HG03060 (cell line): ENCODE measurements around the gene LEPROT.
"Not testable (repeated sequence)": the region's sequence is repeated elsewhere in the genome, so short reads cannot be mapped to it uniquely, and the experiment has no call there.

Experiments used
- ATAC-seq: cut with Tn5 transposase; IDR thresholded peaks from one replicate; pipeline ENCODE4 v1.9.1; 2021; ENCODE audit warnings: low read depth, moderate number of reproducible peaks; ENCODE audit not compliant: unreplicated experiment

LEPROT gene

DNA sequence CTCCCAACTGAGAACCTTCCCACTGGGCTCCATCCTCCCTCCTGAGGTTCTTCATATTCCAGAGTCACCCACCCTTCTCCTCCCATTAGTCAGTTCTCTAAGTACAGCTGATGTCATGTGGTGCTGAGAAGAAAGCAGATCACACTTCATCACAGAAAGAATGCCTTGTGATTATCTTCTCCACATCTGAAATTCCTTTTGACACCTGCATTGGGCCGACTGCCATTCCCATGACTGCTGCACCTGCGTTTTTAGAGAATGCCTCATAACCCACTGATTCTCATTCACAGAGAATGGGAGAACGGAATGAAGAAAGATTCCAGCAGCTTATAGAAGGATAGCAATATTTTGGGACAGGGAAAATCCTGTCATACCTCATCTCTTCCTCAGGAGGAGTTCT is 14.3 kb downstream of the LEPROT start:
- ATAC-seq, result no peak

DNA sequence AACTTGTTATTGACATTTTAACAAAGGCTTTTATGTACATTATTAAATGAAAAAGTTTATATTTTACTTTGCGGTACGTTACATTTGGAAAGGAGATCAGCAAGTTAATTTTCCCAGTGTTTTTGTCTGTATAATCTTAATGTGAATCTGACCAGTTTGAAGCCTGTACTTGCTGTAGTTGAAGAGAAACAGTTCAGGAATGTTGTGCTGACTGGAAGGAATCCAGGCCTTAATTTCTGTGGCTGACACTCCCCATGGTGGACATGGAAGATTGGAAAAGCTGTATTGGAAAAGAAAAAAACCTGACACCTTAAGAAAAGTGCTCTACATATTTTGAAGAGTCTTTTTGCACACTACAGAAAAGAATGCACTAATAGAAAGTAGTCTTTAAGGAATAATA is 15.5 kb downstream of the LEPROT start:
- no peak for ATAC-seq

DNA sequence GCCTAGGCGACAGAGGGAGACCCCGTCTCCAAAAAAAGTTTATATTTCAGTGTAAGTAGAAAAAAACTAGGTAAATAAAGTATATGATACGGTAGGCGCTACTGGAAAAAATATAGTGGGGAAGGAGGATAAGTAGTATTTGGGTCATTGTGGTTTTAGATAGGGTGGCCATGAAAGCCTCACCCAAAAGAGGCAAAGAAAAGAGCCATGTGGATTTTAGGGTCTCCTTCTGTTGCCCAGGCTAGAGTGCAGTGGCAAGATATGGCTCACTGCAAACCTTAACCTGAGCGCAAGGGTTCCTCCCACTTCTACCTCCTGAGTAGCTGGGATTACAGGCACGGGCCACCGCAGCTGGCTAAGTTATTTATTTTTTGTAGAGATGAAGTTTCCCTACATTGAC is 17.1 kb downstream of the LEPROT start:
- no peak for ATAC-seq

DNA sequence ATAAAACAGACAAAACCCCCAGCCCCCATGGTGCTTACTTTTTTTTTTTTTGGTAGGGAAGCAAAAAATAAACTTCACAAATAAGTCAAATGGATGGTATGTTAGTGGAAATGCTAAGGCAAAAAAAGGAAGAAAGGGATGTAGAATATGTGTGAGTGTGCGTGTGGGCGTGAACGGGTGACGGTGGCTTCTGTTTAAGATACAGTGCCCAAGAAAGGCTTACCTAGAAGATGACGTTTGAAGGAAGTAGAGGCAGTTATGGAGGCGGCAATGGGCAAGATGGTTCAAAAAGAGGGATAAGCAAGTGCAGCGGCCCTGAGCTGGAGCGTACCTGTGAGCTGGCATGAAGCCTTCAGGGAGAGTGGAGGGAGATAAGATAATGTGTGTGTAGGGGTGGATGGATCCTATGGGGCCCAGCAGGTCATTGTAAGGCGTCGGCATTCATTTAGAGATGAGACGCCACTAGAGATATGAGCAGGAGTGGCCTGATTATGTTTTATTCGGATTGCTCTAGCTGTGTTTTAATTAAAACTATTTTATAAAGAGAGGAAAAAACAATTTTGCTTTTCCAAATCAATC is 19.9 kb downstream of the LEPROT start:
- ATAC-seq, result no peak

DNA sequence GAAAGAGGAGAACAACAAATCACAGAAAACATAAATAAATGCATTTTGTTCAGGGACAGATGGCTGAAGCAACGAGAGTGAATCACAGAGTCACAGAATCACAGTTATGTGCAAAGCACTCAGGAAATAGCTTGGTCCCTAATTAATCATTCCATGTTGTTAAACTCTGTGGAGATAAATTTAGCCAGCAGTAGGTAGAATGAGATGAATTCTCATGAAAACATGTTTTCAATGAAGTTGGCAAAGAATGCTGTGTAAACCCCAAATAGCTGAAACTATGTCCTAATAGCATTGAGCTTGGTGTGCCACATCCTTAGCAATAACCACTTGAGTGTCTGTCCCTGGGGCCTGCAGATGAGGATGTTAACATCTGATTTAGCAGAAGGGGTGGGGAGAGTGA is 20.4 kb downstream of the LEPROT start:
- ATAC-seq, result no peak

DNA sequence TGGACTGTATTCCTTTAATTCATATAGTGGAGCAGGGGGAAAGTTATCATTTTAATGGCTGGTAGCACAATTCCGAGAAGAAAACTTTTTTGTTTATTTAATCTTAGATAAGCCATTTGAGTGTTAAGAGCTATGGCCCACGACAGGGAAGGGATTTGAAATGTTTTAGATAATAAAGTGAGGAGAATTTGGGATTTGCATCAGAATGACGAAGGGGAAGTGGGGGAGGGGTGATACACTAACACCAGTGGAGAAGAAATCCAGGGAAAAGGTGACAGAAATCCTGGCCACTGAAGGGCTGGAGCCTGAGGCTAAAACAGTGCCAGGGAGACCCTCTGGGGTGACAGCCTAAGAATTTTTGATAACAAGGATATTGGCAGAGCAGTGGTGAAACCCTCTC is 21.0 kb downstream of the LEPROT start:
- ATAC-seq, result no peak

DNA sequence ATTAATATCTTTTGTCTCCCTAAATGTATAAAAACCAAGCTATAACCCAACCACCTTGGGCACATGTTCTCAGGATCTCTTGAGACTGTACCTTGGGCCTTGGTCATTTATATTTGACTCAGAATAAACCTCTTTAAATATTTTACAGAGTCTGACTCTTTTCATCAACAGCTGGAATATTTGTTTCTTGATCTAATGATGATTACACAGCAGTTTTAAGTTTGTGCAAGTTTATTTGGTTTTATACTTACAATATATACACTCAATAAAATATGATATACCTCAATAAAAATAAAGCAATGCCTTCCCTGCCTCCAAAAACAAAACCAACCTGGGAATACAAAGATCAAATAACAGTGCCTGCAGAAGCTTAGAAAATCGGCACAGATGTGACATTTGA is 22.0 kb downstream of the LEPROT start:
- ATAC-seq, result no peak

DNA sequence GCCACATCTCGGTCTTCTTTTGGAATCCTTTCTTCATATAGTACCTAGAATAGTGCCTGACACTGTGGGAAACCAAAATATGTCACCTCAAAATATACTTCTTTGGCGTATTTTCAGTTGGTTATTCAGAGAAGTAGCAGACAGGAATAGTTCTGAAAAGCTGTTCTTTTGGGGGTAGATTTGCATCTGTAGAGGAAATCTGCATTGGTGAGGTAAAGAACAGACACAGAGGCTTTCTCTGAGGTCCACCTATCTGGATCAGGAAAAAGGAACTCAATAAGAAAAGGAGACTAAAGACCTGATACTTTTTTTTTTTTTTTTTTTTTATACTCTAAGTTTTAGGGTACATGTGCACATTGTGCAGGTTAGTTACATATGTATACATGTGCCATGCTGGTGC is 23.2 kb downstream of the LEPROT start:
- no peak for ATAC-seq

DNA sequence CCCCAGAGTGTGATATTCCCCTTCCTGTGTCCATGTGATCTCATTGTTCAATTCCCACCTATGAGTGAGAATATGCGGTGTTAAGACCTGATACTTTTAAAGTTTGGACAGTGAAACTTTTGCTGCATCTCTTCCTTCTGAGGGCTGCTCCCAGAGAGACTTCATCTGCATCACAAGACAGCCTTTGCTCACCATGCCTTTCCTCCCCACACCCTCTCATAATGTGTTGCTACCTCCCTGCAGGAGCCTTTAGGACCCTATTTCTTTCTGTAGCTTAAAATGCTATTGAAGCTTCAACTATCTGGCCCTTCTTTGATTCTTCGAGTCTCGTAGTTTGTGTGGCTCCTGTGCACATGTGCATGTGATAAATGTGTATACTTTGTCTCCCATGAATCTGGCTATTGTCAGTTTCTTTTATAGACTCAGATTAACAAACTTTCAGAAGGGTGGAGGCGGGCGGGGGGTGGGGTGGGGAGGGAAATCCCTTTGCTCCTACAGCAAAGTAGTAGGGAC is 23.7 kb downstream of the LEPROT start:
- ATAC-seq, result no peak

DNA sequence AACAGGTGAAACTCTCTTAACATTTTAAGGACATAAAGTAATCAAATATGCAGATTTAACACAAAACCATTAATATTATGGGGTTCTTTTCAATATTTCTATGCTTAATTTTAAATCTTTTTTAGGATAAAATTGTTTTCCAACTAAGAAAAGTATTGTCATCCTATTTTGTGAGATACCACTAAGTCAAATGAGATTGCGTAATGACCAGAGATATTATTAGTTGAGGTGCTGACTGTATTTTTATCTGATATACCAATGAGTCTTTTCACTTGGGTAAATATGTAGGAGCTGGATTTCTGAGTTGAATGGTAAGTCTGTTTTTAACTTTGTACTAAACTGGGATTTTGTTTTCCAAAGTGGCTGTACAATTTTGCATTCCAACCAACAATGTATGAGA is 25.4 kb downstream of the LEPROT start:
- ATAC-seq, result no peak

DNA sequence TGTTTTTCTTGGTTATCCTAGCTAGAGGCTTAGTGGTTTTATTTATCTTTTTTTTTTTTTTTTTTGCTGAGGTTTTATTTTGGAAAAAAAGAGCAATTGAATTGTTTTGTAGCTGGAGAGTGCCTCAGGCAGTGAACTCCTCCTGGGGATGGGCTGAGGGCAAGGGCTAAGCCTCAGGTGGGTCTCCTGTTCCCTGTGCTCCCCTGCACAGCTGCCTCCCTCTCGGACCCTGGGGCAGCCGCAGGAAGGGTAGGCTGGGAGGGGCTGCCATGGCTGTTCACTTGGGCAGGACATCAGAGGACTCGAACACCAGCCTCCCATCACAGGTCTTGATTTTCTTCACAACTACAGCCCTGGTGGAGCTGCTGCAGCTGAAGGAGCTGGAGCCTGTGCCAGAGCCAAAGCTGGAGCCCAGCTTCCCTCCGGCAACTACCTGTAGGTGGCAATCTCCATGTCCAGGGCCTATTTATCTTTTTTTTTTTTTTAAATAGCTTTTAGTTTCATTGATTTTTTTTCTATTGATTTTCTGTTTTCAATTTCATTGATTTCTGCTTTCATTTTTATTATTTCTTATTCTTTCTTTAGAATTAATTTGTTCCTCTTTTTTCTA is 28.9 kb downstream of the LEPROT start:
- no peak for ATAC-seq

DNA sequence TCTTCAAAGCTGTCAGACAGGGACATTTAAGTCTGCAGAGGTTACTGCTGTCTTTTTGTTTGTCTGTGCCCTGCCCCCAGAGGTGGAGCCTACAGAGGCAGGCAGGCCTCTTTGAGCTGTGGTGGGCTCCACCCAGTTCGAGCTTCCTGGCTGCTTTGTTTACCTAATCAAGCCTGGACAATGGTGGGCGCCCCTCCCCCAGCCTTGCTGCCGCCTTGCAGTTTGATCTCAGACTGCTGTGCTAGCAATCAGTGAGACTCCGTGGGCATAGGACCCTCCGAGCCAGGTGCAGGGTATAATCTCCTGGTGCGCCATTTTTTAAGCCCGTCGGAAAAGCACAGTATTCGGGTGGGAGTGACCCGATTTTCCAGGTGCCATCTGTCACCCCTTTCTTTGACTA is 35.2 kb downstream of the LEPROT start:
- ATAC-seq, result not testable (repeated sequence)

DNA sequence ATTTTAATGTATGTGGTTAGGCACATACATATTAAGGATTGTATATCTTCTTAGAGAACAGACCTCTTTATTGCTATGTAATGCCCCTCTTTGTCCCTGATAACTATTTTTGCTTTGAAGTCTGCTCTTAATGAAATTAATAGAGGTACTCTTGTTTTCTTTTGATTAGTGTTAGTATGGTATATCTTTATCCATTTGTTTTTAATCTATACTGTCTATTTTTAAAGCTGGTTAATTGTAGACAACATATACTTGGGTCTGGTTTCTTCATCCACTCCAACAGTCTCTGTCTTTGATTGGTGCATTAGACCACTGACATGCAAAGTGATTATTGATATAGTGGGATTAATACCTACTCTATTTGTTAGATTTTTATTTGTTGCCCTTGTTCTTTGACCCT is 36.0 kb downstream of the LEPROT start:
- ATAC-seq, result no peak

DNA sequence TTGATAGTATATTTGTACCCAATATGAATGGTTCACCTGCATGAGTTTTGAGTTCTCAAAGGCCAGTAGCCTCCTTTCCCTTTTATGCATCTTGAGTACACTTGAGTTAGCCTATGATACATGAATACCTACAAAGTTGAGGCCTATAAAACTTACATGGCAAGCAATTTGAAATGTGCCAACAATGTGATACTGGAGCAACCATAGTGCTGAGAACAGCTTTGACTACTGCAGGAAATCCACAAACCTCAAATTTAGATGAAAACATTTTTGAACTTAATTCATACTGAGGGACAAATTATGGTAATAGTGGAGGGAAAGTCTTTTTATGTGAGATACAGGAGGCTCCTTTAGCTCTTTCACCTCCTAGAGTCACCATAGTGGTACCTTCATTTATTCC is 37.4 kb downstream of the LEPROT start:
- ATAC-seq, result no peak

DNA sequence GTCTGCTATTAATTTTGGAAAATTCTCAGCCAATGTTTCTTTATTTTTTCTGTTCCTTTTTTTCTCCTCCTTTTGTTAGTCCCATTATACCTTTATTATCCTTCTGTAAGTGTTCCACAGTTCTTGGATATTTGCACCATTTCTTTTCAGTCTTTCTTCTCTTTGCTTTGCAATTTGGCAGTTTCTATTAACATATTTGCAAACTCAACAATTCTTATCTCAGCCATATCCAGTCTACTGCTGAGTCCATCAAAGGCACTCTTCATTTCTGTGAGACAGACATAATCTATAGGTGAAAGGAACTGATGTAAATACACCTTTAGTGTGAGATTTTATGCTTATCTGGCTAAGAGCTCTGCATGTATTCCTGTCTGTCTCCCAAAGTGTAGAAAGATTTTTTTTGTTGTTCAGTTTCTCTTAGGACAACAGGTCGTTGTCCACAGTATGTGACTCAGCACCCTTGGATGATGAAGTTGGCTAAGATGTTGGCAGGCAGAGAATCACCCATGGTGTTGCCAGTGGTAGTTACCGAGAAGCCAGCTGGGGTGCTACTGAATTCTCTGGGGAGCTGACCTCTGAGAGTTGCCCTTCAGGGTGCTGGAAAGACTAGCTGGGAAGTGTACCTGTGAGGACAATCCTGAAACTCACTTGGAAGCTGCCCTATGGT is 38.4 kb downstream of the LEPROT start:
- ATAC-seq, result peak; percentile 30

DNA sequence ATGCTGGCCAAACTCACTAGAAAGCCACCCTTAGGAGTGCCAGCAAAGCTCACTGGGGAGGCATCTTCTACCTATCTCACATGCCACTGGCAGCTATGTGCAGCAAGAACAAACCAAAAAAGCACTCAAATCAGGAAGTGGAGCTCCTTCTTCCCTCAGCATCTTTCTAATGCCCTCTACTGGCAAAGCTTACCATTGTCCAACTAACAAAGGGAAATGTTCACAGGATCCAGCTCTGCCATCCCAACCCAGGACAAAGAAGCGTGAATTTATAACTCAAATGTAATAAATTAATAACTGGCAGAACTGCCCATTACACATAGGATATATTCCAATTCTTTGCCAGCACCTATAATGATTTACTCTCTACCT is 38.9 kb downstream of the LEPROT start:
- peak; percentile 85 for ATAC-seq

DNA sequence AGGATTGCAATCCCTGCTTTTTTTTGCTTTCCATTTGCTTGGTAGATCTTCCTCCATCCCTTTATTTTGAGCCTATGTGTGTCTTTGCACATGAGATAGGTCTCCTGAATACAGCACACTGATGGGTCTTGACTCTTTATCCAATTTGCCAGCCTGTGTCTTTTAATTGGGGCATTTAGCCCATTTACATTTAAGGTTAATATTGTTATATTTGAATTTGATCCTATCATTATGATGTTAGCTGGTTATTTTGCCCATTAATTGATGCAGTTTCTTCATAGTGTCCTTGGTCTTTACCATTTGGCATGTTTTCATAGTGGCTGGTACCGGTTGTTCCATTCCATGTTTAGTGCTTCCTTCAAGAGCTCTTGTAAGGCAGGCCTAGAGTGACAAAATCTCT is 45.4 kb downstream of the LEPROT start:
- not testable (repeated sequence) for ATAC-seq

DNA sequence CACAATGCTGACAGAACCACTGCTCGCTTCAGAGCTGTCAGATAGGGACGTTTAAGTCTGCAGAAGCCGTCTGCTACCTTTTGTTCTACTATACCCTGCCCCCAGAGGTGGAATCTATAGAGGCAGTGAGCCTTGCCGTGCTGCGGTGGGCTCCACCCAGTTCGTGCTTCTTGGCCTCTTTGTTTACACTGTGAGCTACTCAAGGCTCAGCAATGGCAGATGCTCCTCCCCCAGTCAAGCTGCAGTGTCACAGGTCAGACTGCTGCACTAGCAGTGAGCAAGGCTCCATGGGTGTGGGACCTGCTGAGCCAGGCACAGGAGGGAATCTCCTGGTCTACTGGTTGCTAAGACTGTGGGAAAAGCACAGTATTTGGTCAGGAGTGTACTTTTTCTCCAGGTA is 47.1 kb downstream of the LEPROT start:
- no peak for ATAC-seq

DNA sequence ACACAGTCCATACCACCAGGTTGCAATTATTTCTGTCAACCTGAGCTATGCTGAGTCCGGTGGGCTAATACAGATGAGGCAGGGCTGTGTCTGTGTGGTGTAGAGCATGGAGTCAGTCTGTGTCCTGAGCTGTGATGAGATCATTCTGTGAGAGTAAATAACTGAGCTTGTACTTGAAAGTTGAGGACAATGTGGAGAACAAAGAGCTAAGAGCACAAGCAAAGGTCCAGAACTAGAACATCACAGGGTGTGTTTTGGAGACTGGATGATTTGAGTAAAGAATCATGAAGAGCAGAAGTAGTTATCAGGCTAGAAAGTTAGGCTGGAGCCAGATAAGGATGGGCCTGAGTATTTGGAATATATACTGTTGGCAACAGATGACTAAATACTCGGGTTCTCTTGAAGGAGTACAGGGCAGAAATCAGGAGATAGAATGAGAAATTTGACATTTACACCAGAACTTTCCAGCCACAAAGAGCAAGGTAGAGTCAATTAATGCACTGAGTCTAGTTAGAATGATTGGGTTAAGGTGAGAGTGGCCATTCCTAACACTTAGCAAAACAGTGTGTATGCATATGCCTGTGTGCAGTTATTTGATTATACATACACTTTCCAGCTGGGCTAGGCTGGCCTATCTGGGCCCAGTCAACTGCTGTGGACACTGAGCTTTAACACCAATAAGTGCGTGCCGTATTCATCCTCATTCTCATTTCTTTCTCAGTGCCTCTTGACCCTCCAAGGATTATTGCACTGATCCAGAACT is 48.8 kb downstream of the LEPROT start:
- ATAC-seq, result no peak

DNA sequence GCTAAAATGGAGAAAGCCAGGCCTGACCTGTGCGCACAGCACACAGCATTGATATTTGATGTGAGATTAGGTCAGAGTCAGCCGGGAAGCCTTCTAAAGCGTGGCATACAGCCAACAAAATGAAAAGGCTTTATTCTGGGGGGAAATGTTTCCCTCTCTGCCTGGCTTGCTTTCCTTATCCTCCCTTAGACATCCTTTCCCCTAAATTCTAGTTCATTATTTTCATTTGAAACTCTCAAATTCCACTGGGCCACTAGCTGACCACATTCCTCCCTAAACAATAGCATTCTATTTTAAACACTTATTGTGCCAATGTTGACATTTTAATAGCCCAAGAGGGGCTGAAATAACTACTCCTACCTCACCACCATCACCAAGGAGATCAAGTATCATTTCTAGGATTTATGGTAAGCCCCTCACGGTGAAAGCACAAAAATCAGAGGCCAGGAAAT is 49.4 kb downstream of the LEPROT start:
- ATAC-seq, result no peak

DNA sequence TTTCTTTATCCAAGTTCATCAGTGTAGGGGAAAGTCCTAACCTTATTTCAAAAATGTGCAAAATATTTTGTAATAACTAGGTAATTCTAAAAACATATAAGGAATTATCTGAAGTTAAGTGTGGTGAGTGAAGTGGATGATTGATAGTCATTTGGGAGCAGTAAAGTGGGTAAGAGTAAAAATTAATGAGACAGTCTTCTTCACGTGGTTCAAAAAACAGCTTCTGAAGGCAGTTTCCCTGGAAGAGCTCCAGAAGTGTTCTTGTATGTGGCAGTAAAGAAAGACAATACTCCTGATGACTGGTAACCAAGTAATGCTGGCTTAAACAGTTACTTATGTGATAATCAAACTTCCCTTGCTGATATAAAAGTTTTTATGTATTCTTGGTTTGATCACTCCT is 50.3 kb downstream of the LEPROT start:
- no peak for ATAC-seq
